ENCODE results near the gene ACER3. TPM values are rescaled to one million over a fixed set of nuclear protein-coding genes. Genes with fewer than 3 reads are reported as not detected.

Gene ACER3
- total and polyA plus RNA-seq, 2 donors (not counting 1 experiment from before 2014, with no cell fraction given), result 3.3 to 12.9 TPM

DNA sequence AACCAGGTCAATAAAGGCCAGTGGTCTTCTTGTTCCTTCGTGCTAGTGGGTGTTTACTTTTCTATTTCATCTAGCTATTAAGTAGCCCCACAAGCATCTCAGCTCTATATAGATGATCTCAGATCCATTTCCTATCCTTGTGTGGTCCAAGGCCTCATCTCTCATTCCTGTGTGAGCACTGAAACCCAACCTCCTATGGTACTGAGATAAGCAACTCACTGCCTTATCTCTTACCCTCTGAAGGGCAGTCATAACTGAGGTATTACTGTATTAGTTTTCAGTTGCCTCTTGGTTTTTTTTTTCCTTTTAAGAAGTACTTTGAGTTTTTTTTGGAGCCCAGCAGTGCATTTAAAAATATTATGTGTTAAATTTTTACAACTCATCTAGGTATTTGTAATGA is 28.3 kb downstream of the ACER3 start:
- ChIA-PET CTCF (no interaction called here), POLR2A (no interaction called here)
- H3K4me3 Mint-ChIP-seq, result no peak overlapping the region
- H3K9me3 Mint-ChIP-seq (ENCODE audit: insufficient read depth), result no peaks in the 10 kb centered on the region
- Histone ChIP-seq H3K4me1 (ENCODE audit: control insufficient read depth in 2 of 2, insufficient read depth in 2 of 2, low read length in 2 of 2) (no peaks in the 10 kb centered on the region), H4K20me1 (ENCODE audit: control insufficient read depth, insufficient read depth, low read length, poor library complexity, severe bottlenecking) (peaks cover 4% of the 10 kb centered on the region), H2AFZ (ENCODE audit: insufficient read depth, low read depth, low read length, poor library complexity, severe bottlenecking) (no peak overlapping the region), H3K36me3 (replicated peaks in 1 of 2; ENCODE audit: control extremely low read depth in 1 of 2, control insufficient read depth in 1 of 2, extremely low read depth in 1 of 2, insufficient read depth in 2 of 2, low read length in 1 of 2) (peaks cover 0 to 2% of the 10 kb centered on the region in 2 experiments), H3K4me2 (replicated peaks; ENCODE audit: low read depth, low read length, poor library complexity, severe bottlenecking) (no peak overlapping the region), H3K27me3 (replicated peaks in 1 of 4; ENCODE audit: control extremely low read depth in 1 of 4, control insufficient read depth in 3 of 4, insufficient read depth in 4 of 4, low read length in 3 of 4) (no peaks in the 10 kb centered on the region), H3K79me2 (ENCODE audit: control insufficient read depth, insufficient read depth, low read length) (peaks cover 21% of the 10 kb centered on the region), H3K9ac (ENCODE audit: low read length) (no peak overlapping the region), H3K9me3 (ENCODE audit: control extremely low read depth in 1 of 3, control insufficient read depth in 2 of 3, insufficient read depth in 1 of 3, low read length in 2 of 3) (no peaks in the 10 kb centered on the region), H3K27ac (ENCODE audit: low read length in 2 of 2) (no peak overlapping the region), H3K4me3 (ENCODE audit: control extremely low read depth in 1 of 5, extremely low read depth in 1 of 5, insufficient read depth in 1 of 5, low read depth in 2 of 5, low read length in 4 of 5) (no peak overlapping the region)
- intact Hi-C loops (cut with micrococcal nuclease), result no loop called here
- no peaks in the 10 kb centered on the region for H3K27me3 Mint-ChIP-seq
- DNase-seq (no peak), ATAC-seq (ENCODE audit: low read depth) (no peak)
- no CpG with 5 or more reads among the region's 1 CpG for WGBS (ENCODE audit: insufficient coverage)
- H3K27ac Mint-ChIP-seq, result no peak overlapping the region
- no peak for TF ChIP-seq EZH2 (IDR thresholded peaks at IDR 0.05; ENCODE audit: borderline replicate concordance, insufficient read depth, low read depth, low read length, poor library complexity, severe bottlenecking)
- TF ChIP-seq CTCF (IDR thresholded peaks at IDR 0.05), result no peak
- peaks cover under 1% of the 10 kb centered on the region for H3K4me1 Mint-ChIP-seq

DNA sequence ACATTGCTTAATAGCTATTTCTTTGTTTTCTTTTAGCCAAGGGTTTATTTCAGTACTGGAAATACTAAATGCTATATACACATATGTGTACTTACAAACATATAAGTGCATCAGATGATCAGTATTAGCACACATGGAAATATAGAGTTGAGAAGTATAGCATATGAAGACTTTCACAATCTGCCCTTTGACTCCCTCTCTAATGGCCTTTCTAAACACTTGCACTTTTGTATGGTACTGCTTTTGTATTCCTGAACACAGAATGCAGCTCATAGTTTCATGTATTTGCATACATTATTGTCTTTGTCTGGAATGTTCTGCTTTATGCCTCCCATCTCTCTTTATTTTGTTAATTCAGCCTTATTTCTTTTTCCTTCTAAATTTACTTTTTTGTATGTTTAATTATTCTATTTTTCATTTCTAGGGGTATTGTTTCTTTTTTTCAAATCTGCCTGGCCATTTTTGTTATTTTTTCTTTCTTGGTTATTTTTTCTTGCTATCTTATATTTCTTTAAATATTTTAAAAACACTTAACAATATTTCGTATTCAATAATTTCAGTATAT is 28.8 kb downstream of the ACER3 start:
- intact Hi-C loops (cut with micrococcal nuclease), result no loop called here
- Histone ChIP-seq H2AFZ (ENCODE audit: insufficient read depth, low read depth, low read length, poor library complexity, severe bottlenecking) (no peak overlapping the region), H3K36me3 (replicated peaks in 1 of 2; ENCODE audit: control extremely low read depth in 1 of 2, control insufficient read depth in 1 of 2, extremely low read depth in 1 of 2, insufficient read depth in 2 of 2, low read length in 1 of 2) (peaks cover 0 to 2% of the 10 kb centered on the region in 2 experiments), H3K27me3 (replicated peaks in 1 of 4; ENCODE audit: control extremely low read depth in 1 of 4, control insufficient read depth in 3 of 4, insufficient read depth in 4 of 4, low read length in 3 of 4) (no peaks in the 10 kb centered on the region), H3K4me1 (ENCODE audit: control insufficient read depth in 2 of 2, insufficient read depth in 2 of 2, low read length in 2 of 2) (no peaks in the 10 kb centered on the region), H3K9me3 (ENCODE audit: control extremely low read depth in 1 of 3, control insufficient read depth in 2 of 3, insufficient read depth in 1 of 3, low read length in 2 of 3) (no peaks in the 10 kb centered on the region), H3K27ac (ENCODE audit: low read length in 2 of 2) (no peak overlapping the region), H3K79me2 (ENCODE audit: control insufficient read depth, insufficient read depth, low read length) (peaks cover 18% of the 10 kb centered on the region), H4K20me1 (ENCODE audit: control insufficient read depth, insufficient read depth, low read length, poor library complexity, severe bottlenecking) (peaks cover 4% of the 10 kb centered on the region), H3K4me2 (replicated peaks; ENCODE audit: low read depth, low read length, poor library complexity, severe bottlenecking) (no peak overlapping the region), H3K9ac (ENCODE audit: low read length) (no peak overlapping the region), H3K4me3 (ENCODE audit: control extremely low read depth in 1 of 5, extremely low read depth in 1 of 5, insufficient read depth in 1 of 5, low read depth in 2 of 5, low read length in 4 of 5) (no peak overlapping the region)
- no peaks in the 10 kb centered on the region for H3K9me3 Mint-ChIP-seq (ENCODE audit: insufficient read depth)
- H3K4me1 Mint-ChIP-seq, result no peaks in the 10 kb centered on the region
- no CpG with 5 or more reads among the region's 1 CpG for WGBS (ENCODE audit: insufficient coverage)
- no peaks in the 10 kb centered on the region for H3K27me3 Mint-ChIP-seq
- ATAC-seq (ENCODE audit: low read depth) (no peak), DNase-seq (no peak)
- no peak overlapping the region for H3K27ac Mint-ChIP-seq
- H3K4me3 Mint-ChIP-seq, result no peak overlapping the region
- POLR2A ChIA-PET, result no interaction called here
- TF ChIP-seq EZH2 (IDR thresholded peaks at IDR 0.05; ENCODE audit: borderline replicate concordance, insufficient read depth, low read depth, low read length, poor library complexity, severe bottlenecking) (no peak), CTCF (IDR thresholded peaks at IDR 0.05) (no peak)
- CTCF ChIA-PET, result no interaction called here
